HCT116 (cell line): ENCODE measurements around the gene AURKAIP1. TPM values are rescaled to one million over a fixed set of nuclear protein-coding genes. Genes with fewer than 3 reads are reported as not detected.
A peak's percentile ranks its signal among the peaks of the same experiment; 100 is the strongest.

ENCODE experiments used
- ATAC-seq: fragments of 200-7000 bp; cut with Tn5 transposase; 2 replicates; pipeline ENCODE4 v1.9.1; 2020; ENCODE audit warnings: mild to moderate bottlenecking, moderate library complexity
- BruUV-seq: library from RNA; stranded (reverse); fragments of 400-500 nt; replicated peaks from 2 replicates; lab custom pipeline; 2021; lab: Mats Ljungman, UMichigan
- CTCF ChIA-PET: fragments of 300-600 bp; sonication (Branson Sonifier 250); formaldehyde crosslinking; loops from one replicate; lab custom pipeline; 2021; ENCODE audit warnings: antibody characterized with exemption; lab: Charles Lee
- POLR2A ChIA-PET: fragments of 300-600, 350-600 bp; sonication (Branson Sonifier 250); formaldehyde crosslinking; loops from one replicate; lab custom pipeline; 2021; ENCODE audit warnings: antibody characterized with exemption; lab: Charles Lee
- RAD21 ChIA-PET, 2 experiments: fragments of 300-600 bp; sonication (Branson Sonifier 250); formaldehyde crosslinking; loops; one replicate each; lab custom pipeline; 2023; ENCODE audit warnings: low total read pairs in 2 of 2; ENCODE audit not compliant: uncharacterized antibody in 2 of 2, unreplicated experiment in 2 of 2, low non-redundant PET in 1 of 2; lab: Charles Lee
- DNase-seq: peaks from one replicate; pipeline ENCODE4 v3.0.0-alpha.2; 2010; ENCODE audit warnings: low read depth, low spot score
- H2AFZ ChIP-seq: fragments of 200-600 bp; shearing (Covaris generic), sonication (generic); 2 replicates; pipeline ENCODE4 v1.6.1; 2017; ENCODE audit warnings: low read depth, mixed run types, mixed read lengths, antibody characterized with exemption, low read length; ENCODE audit not compliant: poor library complexity, severe bottlenecking
- H3K27ac ChIP-seq: 2 replicates; pipeline ENCODE4 v1.5.1; 2012; ENCODE audit warnings: low read depth, low read length
- H3K27me3 ChIP-seq: fragments of 200-600 bp; sonication (generic); 2 replicates; pipeline ENCODE4 v1.6.1; 2016; ENCODE audit warnings: mixed run types, low read length, mixed read lengths; ENCODE audit not compliant: insufficient read depth
- H3K36me3 ChIP-seq, 2 experiments: fragments of 200-500 bp in 1 of 2; fragments of 200-600 bp in 1 of 2; sonication (Bioruptor generic) in 1 of 2; sonication (generic) in 1 of 2; 2 replicates each; pipeline versions ENCODE4 v1.5.1 to v1.6.1; 2014 to 2016; ENCODE audit warnings: low read length in 2 of 2, inconsistent platforms in 1 of 2, mixed read lengths in 1 of 2, mixed run types in 1 of 2; ENCODE audit not compliant: insufficient read depth in 2 of 2, control insufficient read depth in 1 of 2
- H3K4me1 ChIP-seq, 2 experiments: fragments of 200-600 bp in 1 of 2; sonication (generic) in 1 of 2; 2 replicates each; pipeline versions ENCODE4 v1.5.1 to v1.6.1; 2012 to 2017; ENCODE audit warnings: low read length in 2 of 2, inconsistent platforms in 1 of 2, mild to moderate bottlenecking in 1 of 2, mixed read lengths in 1 of 2, mixed run types in 1 of 2, moderate library complexity in 1 of 2; ENCODE audit not compliant: insufficient read depth in 2 of 2, control insufficient read depth in 1 of 2
- H3K4me2 ChIP-seq: fragments of 200-600 bp; sonication (generic); 2 replicates; pipeline ENCODE4 v1.6.1; 2017; ENCODE audit warnings: mixed run types, low read length, mixed read lengths
- H3K4me3 ChIP-seq, 2 experiments: fragments of 200-600 bp in 1 of 2; sonication (generic) in 1 of 2; replicated peaks in 1 of 2; 2 replicates each; pipeline ENCODE4 v1.5.1; 2011 to 2016; ENCODE audit warnings: low read length in 2 of 2, control low read depth in 1 of 2, low read depth in 1 of 2, mild to moderate bottlenecking in 1 of 2, mixed read lengths in 1 of 2, mixed run types in 1 of 2
- H3K79me2 ChIP-seq: fragments of 200-600 bp; sonication (generic); 2 replicates; pipeline ENCODE4 v1.6.1; 2017; ENCODE audit warnings: mild to moderate bottlenecking, mixed run types, low read length, moderate library complexity, mixed read lengths; ENCODE audit not compliant: insufficient read depth
- H3K9ac ChIP-seq: fragments of 200-600 bp; sonication (generic); 2 replicates; pipeline ENCODE4 v1.6.1; 2016; ENCODE audit warnings: low read length, mixed read lengths
- H3K9me2 ChIP-seq: fragments of 200-600 bp; sonication (generic), shearing (Covaris generic); 2 replicates; pipeline ENCODE4 v1.6.1; 2017; ENCODE audit warnings: mixed run types, mild to moderate bottlenecking, moderate library complexity; ENCODE audit not compliant: insufficient read depth
- H3K9me3 ChIP-seq, 2 experiments: fragments of 200-500 bp in 1 of 2; fragments of 200-600 bp in 1 of 2; sonication (Bioruptor generic) in 1 of 2; sonication (generic) in 1 of 2; 2 replicates each; pipeline ENCODE4 v1.6.1; 2014 to 2017; ENCODE audit warnings: low read length in 2 of 2, mixed read lengths in 2 of 2, inconsistent platforms in 1 of 2, low read depth in 1 of 2, mild to moderate bottlenecking in 1 of 2, mixed run types in 1 of 2, moderate library complexity in 1 of 2; ENCODE audit not compliant: control insufficient read depth in 1 of 2, insufficient read depth in 1 of 2
- H4K20me1 ChIP-seq: fragments of 200-600 bp; sonication (generic), shearing (Covaris generic); 2 replicates; pipeline ENCODE4 v1.6.1; 2017; ENCODE audit warnings: mixed run types, mild to moderate bottlenecking, moderate library complexity; ENCODE audit not compliant: insufficient read depth
- ATF3 ChIP-seq: IDR thresholded peaks from 2 replicates; pipeline ENCODE4 v1.6.1; 2012
- CEBPB ChIP-seq: IDR thresholded peaks from 2 replicates; pipeline ENCODE4 v1.6.1; 2012; ENCODE audit warnings: low read depth
- CTCF ChIP-seq, 3 experiments: fragments of 200-600 bp in 1 of 3; sonication (generic) in 1 of 3; IDR thresholded peaks in 2 of 3; conservative IDR thresholded peaks in 1 of 3; 2 replicates each; pipeline ENCODE4 v1.5.1; 2012 to 2017; ENCODE audit warnings: low read depth in 2 of 3, low read length in 2 of 3, antibody characterized with exemption in 1 of 3, borderline replicate concordance in 1 of 3, control low read depth in 1 of 3, mild to moderate bottlenecking in 1 of 3, mixed read lengths in 1 of 3, mixed run types in 1 of 3, moderate library complexity in 1 of 3; ENCODE audit not compliant: insufficient read depth in 1 of 3
- EGR1 ChIP-seq: IDR thresholded peaks from 2 replicates; pipeline ENCODE4 v1.6.1; 2012; ENCODE audit warnings: low read depth
- ELF1 ChIP-seq: IDR thresholded peaks from 2 replicates; pipeline ENCODE4 v1.6.1; 2012; ENCODE audit warnings: low read depth, borderline replicate concordance
- EZH2 ChIP-seq: fragments of 200-600 bp; sonication (generic); IDR thresholded peaks from 2 replicates; pipeline ENCODE4 v1.6.1; 2017; ENCODE audit warnings: antibody characterized with exemption, mixed run types
- EZH2phosphoT487 ChIP-seq: fragments of 200-600 bp; IDR thresholded peaks from 2 replicates; pipeline ENCODE4 v1.6.1; 2018; ENCODE audit warnings: antibody characterized with exemption, borderline replicate concordance
- FOSL1 ChIP-seq: IDR thresholded peaks from 2 replicates; pipeline ENCODE4 v1.6.1; 2012; ENCODE audit warnings: low read depth
- JUND ChIP-seq: IDR thresholded peaks from 2 replicates; pipeline ENCODE4 v1.6.1; 2012
- MAX ChIP-seq: IDR thresholded peaks from 2 replicates; pipeline ENCODE4 v1.6.1; 2012
- POLR2A ChIP-seq: IDR thresholded peaks from 2 replicates; pipeline ENCODE4 v1.7.0; 2011; ENCODE audit warnings: borderline replicate concordance; ENCODE audit not compliant: insufficient read depth, insufficient read length; ENCODE audit errors: extremely low read depth
- RAD21 ChIP-seq: IDR thresholded peaks from 2 replicates; pipeline ENCODE4 v1.6.1; 2012; ENCODE audit warnings: low read depth, mild to moderate bottlenecking
- REST ChIP-seq: IDR thresholded peaks from 2 replicates; pipeline ENCODE4 v1.6.1; 2012; ENCODE audit warnings: low read depth
- SIN3A ChIP-seq: IDR thresholded peaks from 2 replicates; pipeline ENCODE4 v1.6.1; 2012; ENCODE audit warnings: low read depth
- SP1 ChIP-seq: IDR thresholded peaks from 2 replicates; pipeline ENCODE4 v1.6.1; 2012; ENCODE audit warnings: low read depth
- SRF ChIP-seq: IDR thresholded peaks from 2 replicates; pipeline ENCODE4 v1.6.1; 2012; ENCODE audit warnings: low read depth
- TCF7L2 ChIP-seq: IDR thresholded peaks from 2 replicates; pipeline ENCODE4 v1.7.0; 2011; ENCODE audit warnings: borderline replicate concordance, inconsistent platforms; ENCODE audit not compliant: insufficient read depth, insufficient read length; ENCODE audit errors: extremely low read depth
- YY1 ChIP-seq: IDR thresholded peaks from 2 replicates; pipeline ENCODE4 v1.6.1; 2011; ENCODE audit warnings: low read length, low read depth, moderate library complexity, mild to moderate bottlenecking; ENCODE audit not compliant: insufficient replicate concordance; ENCODE audit errors: extremely low read depth
- ZFX ChIP-seq: fragments of 450-650 bp; IDR thresholded peaks from 2 replicates; pipeline ENCODE4 v1.6.1; 2017
- ZNF274 ChIP-seq: fragments of 200-500 bp; sonication (Bioruptor generic); IDR thresholded peaks from 2 replicates; pipeline ENCODE4 v1.6.1; 2014; ENCODE audit warnings: mild to moderate bottlenecking, low read depth, low read length, inconsistent platforms
- intact Hi-C: fragments of 100-400 bp; cut with micrococcal nuclease; formaldehyde crosslinking; loops from 2 replicates; pipeline ENCODE4 v1.10.0; 2022
- total RNA-seq: library from RNA; stranded (reverse); gene quantifications from one replicate; pipeline ENCODE4 v1.2.1, GENCODE V29; 2021; ENCODE audit not compliant: unreplicated experiment

Gene AURKAIP1
- total RNA-seq, 1 experiment from 2014 or later = 200 TPM

GRCh38 chr1:1345860-1346500 is 29.0 kb downstream of the AURKAIP1 start:
- H3K36me3 ChIP-seq = peaks cover 2 to 11% of the 10 kb centered on the region in 2 experiments; a peak in 2 of 4 replicates
- no peaks in the 10 kb centered on the region for H4K20me1 ChIP-seq
- no peaks in the 10 kb centered on the region for H3K9me3 ChIP-seq
- POLR2A ChIA-PET = no interaction called here
- RAD21 ChIA-PET = no interaction called here
- peak overlapping the region; percentile 100 for H3K27ac ChIP-seq
- peaks cover 41 to 56% of the 10 kb centered on the region in 2 experiments for H3K4me1 ChIP-seq
- H3K4me3 ChIP-seq = peak overlapping the region; percentile 45 to 55
- BruUV-seq = no TSS peak
- H3K79me2 ChIP-seq = peaks cover 76% of the 10 kb centered on the region
- H2AFZ ChIP-seq = no peak overlapping the region
- H3K4me2 ChIP-seq = peak overlapping the region; percentile 96
- ATAC-seq (no peak), DNase-seq (no peak)
- intact Hi-C loops = loop anchor here (2.0 to 10.0 kb wide), 4 partner anchors 29 to 274 kb away; partner anchors contain the start of genes ACAP3, AURKAIP1, MIB2 and PUSL1
- H3K9ac ChIP-seq = peak overlapping the region; percentile 76
- CTCF ChIA-PET = interaction anchor here (1.3 kb wide), 1 partner anchor 29 kb away, joined by 3 read pairs; the partner anchor contains the start of gene AURKAIP1
- H3K9me2 ChIP-seq = no peaks in the 10 kb centered on the region
- no peak for TF ChIP-seq CEBPB
- TF ChIP-seq REST = no peak
- TF ChIP-seq FOSL1 = no peak
- no peak for TF ChIP-seq ATF3
- no peak for TF ChIP-seq EZH2
- no peak for TF ChIP-seq RAD21
- no peak for TF ChIP-seq ZNF274
- TF ChIP-seq JUND = no peak
- no peak for TF ChIP-seq MAX
- TF ChIP-seq EZH2phosphoT487 = no peak
- no peak for TF ChIP-seq SRF
- no peak for TF ChIP-seq SP1
- TF ChIP-seq ZFX = no peak; the same call in 1 of the 2 replicates
- TF ChIP-seq SIN3A = no peak
- no peak for TF ChIP-seq CTCF (IDR thresholded peaks at IDR 0.05 in 2 of 3, conservative IDR thresholded peaks at IDR 0.05 in 1 of 3; ENCODE audit: borderline replicate concordance in 1 of 3, insufficient read depth in 1 of 3, low read depth in 2 of 3, low read length in 2 of 3)
- TF ChIP-seq ELF1 = no peak
- TF ChIP-seq TCF7L2 = no peak
- no peak for TF ChIP-seq EGR1
- TF ChIP-seq POLR2A = no peak
- no peak for TF ChIP-seq YY1
- H3K27me3 ChIP-seq = no peaks in the 10 kb centered on the region
